ENCODE results near the gene MGMT.

MGMT gene

DNA sequence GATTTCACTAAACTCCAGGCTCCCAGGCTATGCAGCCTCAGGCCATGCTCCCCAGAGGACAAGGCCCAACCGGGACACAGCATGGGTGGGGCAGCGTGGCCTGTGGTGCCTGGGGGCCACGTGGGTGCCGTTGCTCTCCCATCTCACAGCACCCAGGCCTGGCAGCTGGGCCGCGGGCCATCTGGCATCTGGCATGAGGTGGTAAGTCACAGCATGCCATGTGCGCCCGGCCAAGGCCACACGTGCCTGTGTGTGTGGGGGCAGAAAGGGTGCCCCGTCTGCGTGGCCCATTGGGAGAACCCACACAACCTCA is 292.9 kb downstream of the MGMT start:
- Histone ChIP-seq H3K27me3 (ENCODE audit: insufficient read depth, low read length) (no peaks in the 10 kb centered on the region), H3K79me2 (ENCODE audit: insufficient read depth, low read length) (no peaks in the 10 kb centered on the region), H3K9me2 (ENCODE audit: low read depth, low read length) (no peaks in the 10 kb centered on the region), H4K20me1 (ENCODE audit: insufficient read depth, low read length) (no peaks in the 10 kb centered on the region), H3K4me3 (ENCODE audit: low read depth, low read length, poor library complexity, severe bottlenecking) (no peak overlapping the region), H3K4me1 (ENCODE audit: insufficient read depth, low read length, severe bottlenecking) (no peaks in the 10 kb centered on the region), H3K9ac (ENCODE audit: low read length) (no peak overlapping the region), H3K9me3 (ENCODE audit: low read length) (no peaks in the 10 kb centered on the region), H3K4me2 (ENCODE audit: low read length) (no peak overlapping the region), H3K36me3 (ENCODE audit: insufficient read depth, low read length) (peaks cover 5% of the 10 kb centered on the region; the same call in 1 of the 2 replicates), H3F3A (ENCODE audit: insufficient read depth, low read length) (no peaks in the 10 kb centered on the region), H2AFZ (ENCODE audit: low read length) (no peak overlapping the region), H3K27ac (ENCODE audit: low read depth, low read length, poor library complexity, severe bottlenecking) (no peak overlapping the region)
- TF ChIP-seq EZH2 (IDR thresholded peaks at IDR 0.05; ENCODE audit: borderline replicate concordance, low read length): no peak
- TF ChIP-seq, protein P1, sequence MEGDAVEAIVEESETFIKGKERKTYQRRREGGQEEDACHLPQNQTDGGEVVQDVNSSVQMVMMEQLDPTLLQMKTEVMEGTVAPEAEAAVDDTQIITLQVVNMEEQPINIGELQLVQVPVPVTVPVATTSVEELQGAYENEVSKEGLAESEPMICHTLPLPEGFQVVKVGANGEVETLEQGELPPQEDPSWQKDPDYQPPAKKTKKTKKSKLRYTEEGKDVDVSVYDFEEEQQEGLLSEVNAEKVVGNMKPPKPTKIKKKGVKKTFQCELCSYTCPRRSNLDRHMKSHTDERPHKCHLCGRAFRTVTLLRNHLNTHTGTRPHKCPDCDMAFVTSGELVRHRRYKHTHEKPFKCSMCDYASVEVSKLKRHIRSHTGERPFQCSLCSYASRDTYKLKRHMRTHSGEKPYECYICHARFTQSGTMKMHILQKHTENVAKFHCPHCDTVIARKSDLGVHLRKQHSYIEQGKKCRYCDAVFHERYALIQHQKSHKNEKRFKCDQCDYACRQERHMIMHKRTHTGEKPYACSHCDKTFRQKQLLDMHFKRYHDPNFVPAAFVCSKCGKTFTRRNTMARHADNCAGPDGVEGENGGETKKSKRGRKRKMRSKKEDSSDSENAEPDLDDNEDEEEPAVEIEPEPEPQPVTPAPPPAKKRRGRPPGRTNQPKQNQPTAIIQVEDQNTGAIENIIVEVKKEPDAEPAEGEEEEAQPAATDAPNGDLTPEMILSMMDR (IDR thresholded peaks at IDR 0.05; ENCODE audit: low read length): no peak

DNA sequence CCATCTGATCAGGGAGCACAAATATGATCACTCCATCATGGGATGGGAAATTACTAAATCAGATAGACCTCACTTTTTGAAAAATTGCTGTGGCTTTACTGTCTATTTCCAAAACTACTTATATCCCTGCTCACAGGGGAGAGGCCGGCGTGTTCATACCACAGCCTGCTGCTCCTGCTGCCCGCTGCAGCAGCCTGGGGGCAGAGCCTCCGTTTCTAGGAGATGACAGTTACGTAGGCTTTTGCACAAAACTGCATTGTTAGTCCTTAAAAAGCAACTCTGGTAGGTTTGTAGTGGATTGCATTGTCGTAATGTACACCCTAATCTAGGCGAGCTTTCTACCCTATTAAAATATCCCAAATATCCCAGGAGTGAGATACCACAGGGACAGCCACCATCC is 293.4 kb downstream of the MGMT start:
- Histone ChIP-seq H3K4me2 (ENCODE audit: low read length) (no peak overlapping the region), H3K4me3 (ENCODE audit: low read depth, low read length, poor library complexity, severe bottlenecking) (no peak overlapping the region), H3K36me3 (ENCODE audit: insufficient read depth, low read length) (peaks cover 5% of the 10 kb centered on the region; the same call in 1 of the 2 replicates), H3K27ac (ENCODE audit: low read depth, low read length, poor library complexity, severe bottlenecking) (no peak overlapping the region), H3F3A (ENCODE audit: insufficient read depth, low read length) (no peaks in the 10 kb centered on the region), H3K27me3 (ENCODE audit: insufficient read depth, low read length) (no peaks in the 10 kb centered on the region), H3K79me2 (ENCODE audit: insufficient read depth, low read length) (no peaks in the 10 kb centered on the region), H3K9ac (ENCODE audit: low read length) (no peak overlapping the region), H4K20me1 (ENCODE audit: insufficient read depth, low read length) (no peaks in the 10 kb centered on the region), H3K9me2 (ENCODE audit: low read depth, low read length) (no peaks in the 10 kb centered on the region), H2AFZ (ENCODE audit: low read length) (no peak overlapping the region), H3K4me1 (ENCODE audit: insufficient read depth, low read length, severe bottlenecking) (no peaks in the 10 kb centered on the region), H3K9me3 (ENCODE audit: low read length) (no peaks in the 10 kb centered on the region)
- TF ChIP-seq, protein P1 (IDR thresholded peaks at IDR 0.05; ENCODE audit: low read length): no peak
- no peak for TF ChIP-seq EZH2 (IDR thresholded peaks at IDR 0.05; ENCODE audit: borderline replicate concordance, low read length)

DNA sequence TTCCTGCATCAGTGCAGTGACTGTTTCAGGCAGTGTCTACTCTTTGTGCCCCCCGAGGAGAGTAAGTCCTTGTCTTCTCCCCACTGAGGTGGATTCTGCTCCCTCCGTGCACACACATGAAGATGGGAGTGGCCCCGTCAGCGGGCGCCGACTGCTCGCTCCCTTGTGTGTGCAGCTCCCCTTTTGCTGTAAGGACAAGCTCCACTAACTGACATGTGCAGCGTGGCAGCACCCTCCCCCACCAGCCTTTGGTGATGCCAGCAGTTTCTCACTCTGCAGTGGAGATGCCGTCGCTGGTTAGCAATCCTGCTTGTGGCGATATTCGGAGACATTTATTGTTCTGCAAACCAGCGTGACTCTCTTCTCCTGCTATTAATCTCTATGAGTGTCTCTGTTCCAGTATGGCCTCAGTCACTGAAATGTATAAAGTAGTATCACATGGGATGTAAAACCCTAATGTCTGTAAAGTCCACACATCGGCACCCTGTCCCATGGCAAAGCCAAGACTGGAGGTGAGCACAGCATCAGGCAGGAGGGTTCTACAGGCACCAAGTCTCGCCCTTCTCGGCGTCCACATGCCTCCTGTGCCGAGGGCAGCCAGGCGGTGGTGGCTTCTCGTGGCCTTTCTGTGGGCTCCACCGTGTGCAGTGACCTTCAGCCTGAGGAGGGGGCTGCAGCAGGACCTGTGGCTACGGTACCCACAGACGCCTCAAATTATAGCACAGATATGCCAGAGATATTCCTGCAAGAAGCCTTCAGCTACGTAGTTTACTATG is 294.3 kb downstream of the MGMT start:
- no peak overlapping the region for H3K27ac ChIP-seq (ENCODE audit: low read depth, low read length, poor library complexity, severe bottlenecking)
- H3K4me2 ChIP-seq (ENCODE audit: low read length): no peak overlapping the region
- H3F3A ChIP-seq (ENCODE audit: insufficient read depth, low read length): no peaks in the 10 kb centered on the region
- H3K79me2 ChIP-seq (ENCODE audit: insufficient read depth, low read length): no peaks in the 10 kb centered on the region
- no peaks in the 10 kb centered on the region for H3K9me2 ChIP-seq (ENCODE audit: low read depth, low read length)
- no peaks in the 10 kb centered on the region for H3K27me3 ChIP-seq (ENCODE audit: insufficient read depth, low read length)
- no peaks in the 10 kb centered on the region for H4K20me1 ChIP-seq (ENCODE audit: insufficient read depth, low read length)
- H3K36me3 ChIP-seq (ENCODE audit: insufficient read depth, low read length): peaks cover 5% of the 10 kb centered on the region; the same call in 1 of the 2 replicates
- no peak overlapping the region for H3K9ac ChIP-seq (ENCODE audit: low read length)
- H3K9me3 ChIP-seq (ENCODE audit: low read length): no peaks in the 10 kb centered on the region
- no peak for TF ChIP-seq EZH2 (IDR thresholded peaks at IDR 0.05; ENCODE audit: borderline replicate concordance, low read length)
- TF ChIP-seq, protein P1 (IDR thresholded peaks at IDR 0.05; ENCODE audit: low read length): no peak
- H3K4me3 ChIP-seq (ENCODE audit: low read depth, low read length, poor library complexity, severe bottlenecking): no peak overlapping the region
- H2AFZ ChIP-seq (ENCODE audit: low read length): no peak overlapping the region
- H3K4me1 ChIP-seq (ENCODE audit: insufficient read depth, low read length, severe bottlenecking): no peaks in the 10 kb centered on the region

Measured in OCI-LY1 (cell line).